ENCODE results near the gene NUCB1. TPM values are rescaled to one million over a fixed set of nuclear protein-coding genes. Genes with fewer than 3 reads are reported as not detected.

Gene NUCB1
- total and polyA plus RNA-seq, 8 donors: 60.9 to 136 (median 96.3) TPM

GRCh38 chr19:48856921-48857320 is 43.2 kb upstream of the NUCB1 start:
- no peak for ATAC-seq
- WGBS, 2 donors: 95 to 96% methylated on average over 6 of the region's 6 CpGs
- no peaks in the 10 kb centered on the region for H3K4me1 ChIP-seq

DNA sequence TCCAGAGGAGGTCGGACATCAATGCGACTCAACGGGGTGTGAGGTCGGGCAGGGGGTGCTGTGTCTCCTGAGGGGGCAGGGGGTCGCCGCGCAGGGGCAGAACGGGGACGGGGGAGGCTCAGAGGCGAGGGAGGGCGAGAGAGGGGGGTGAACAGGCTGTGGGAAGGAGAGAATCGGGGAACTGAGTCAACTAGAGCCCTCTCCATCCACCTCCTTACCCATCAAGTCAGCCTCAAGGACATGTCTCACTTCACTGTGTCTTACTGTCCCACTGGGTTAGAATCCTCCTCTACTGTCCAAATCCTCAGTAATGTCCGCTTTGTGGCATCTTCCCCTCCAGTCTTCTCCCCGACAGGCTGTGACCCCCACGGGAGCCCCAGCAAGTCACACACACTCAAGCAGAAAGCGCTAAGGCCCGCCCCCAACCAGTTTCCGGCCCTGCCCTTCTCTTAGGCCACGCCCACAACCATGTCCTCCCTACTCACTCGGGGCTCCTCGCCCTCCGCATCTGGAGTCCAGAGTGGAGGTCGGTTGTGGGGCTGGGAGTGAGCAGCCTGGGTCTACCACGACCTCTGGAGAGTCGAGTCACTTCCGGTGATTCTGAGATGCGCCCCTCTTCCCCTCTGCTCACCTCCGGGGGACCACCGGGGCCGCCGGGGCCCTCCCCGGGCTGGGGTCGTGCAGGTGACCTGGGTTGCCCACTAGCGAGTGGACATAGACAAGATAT is 41.0 kb upstream of the NUCB1 start:
- peak; percentile 78 to 86 (median 82) for ATAC-seq
- WGBS, 2 donors: 28 to 38% methylated on average over 33 to 34 of the region's 34 CpGs
- Histone ChIP-seq H3K4me3 (peak overlapping the region in 3 of 4 donors; percentile 10 to 40 (median 35)), H3K27ac (peak overlapping the region; percentile 17 to 83 (median 52)), H3K27me3 (no peaks in the 10 kb centered on the region), H3K4me1 (no peaks in the 10 kb centered on the region), H3K9me3 (no peaks in the 10 kb centered on the region), H3K36me3 (no peaks in the 10 kb centered on the region)
- intact Hi-C loops (cut with DNase I): no loop called here
- no peak for FAIRE-seq
- TF ChIP-seq, protein P1, sequence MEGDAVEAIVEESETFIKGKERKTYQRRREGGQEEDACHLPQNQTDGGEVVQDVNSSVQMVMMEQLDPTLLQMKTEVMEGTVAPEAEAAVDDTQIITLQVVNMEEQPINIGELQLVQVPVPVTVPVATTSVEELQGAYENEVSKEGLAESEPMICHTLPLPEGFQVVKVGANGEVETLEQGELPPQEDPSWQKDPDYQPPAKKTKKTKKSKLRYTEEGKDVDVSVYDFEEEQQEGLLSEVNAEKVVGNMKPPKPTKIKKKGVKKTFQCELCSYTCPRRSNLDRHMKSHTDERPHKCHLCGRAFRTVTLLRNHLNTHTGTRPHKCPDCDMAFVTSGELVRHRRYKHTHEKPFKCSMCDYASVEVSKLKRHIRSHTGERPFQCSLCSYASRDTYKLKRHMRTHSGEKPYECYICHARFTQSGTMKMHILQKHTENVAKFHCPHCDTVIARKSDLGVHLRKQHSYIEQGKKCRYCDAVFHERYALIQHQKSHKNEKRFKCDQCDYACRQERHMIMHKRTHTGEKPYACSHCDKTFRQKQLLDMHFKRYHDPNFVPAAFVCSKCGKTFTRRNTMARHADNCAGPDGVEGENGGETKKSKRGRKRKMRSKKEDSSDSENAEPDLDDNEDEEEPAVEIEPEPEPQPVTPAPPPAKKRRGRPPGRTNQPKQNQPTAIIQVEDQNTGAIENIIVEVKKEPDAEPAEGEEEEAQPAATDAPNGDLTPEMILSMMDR (IDR thresholded peaks at IDR 0.05): no peak
- peak; percentile 68 to 88 (median 80) for DNase-seq

More at GRCh38 chr19:48856921-48857320, 43.2 kb upstream of the NUCB1 start:
- H3K27me3 ChIP-seq: no peaks in the 10 kb centered on the region
- no peaks in the 10 kb centered on the region for H3K9me3 ChIP-seq
- FAIRE-seq (no peak), DNase-seq (no peak)
- H3K36me3 ChIP-seq: no peaks in the 10 kb centered on the region
- intact Hi-C loops (cut with DNase I): no loop called here
- TF ChIP-seq, protein P1 (IDR thresholded peaks at IDR 0.05): no peak
- H3K27ac ChIP-seq: no peak overlapping the region
- no peak overlapping the region for H3K4me3 ChIP-seq

DNA sequence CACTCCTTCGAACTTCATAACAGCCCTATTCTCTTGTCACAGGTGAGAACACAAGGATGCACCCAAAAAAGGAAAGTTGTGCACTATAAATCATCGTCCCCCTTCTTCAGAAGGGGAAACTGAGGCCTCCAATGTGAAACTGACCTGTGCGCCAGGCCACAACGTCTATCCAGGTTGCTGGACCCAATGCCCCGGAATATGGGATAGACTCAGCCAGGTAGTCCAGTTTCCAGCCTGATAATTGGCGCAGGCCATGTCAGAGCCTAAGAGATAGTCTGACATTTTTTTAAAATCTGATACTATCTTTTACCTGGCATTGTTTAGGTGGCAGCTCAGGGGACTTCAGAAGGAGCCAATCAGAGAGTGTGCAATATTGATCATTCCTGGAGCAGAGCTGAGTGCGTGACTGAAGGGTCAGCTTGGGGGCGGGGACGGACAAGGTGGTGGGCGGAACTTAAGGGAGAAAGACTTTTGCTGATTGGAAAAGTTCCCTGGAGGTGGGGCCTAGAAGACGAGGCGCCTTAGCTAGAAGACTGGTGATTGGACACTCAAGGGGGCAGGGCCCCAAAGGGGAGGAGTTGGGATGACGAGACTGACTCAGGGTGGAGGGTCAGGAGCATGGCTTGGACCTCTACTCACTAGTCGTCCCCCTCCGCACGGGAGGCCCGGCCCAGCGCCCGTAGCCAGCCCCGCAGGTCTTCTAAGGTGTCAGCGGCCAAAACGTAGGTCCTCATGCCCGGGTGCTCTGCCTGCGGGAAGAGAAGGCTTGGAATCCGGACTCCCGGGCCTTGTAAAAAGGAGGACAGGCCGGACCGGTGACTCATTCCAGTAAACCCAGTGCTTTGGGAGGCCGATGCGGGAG is 40.2 kb upstream of the NUCB1 start:
- ATAC-seq (peak; percentile 82 to 88 (median 87)), DNase-seq (peak; percentile 73 to 94 (median 92)), FAIRE-seq (no peak)
- no peaks in the 10 kb centered on the region for H3K4me1 ChIP-seq
- intact Hi-C loops (cut with DNase I): no loop called here
- TF ChIP-seq, protein P1 (IDR thresholded peaks at IDR 0.05): no peak
- 48 to 60% methylated on average over 30 of the region's 30 CpGs for WGBS, 2 donors
- H3K27me3 ChIP-seq: no peaks in the 10 kb centered on the region
- no peaks in the 10 kb centered on the region for H3K36me3 ChIP-seq
- peak overlapping the region in 3 of 4 donors; percentile 20 to 40 (median 38) for H3K4me3 ChIP-seq
- no peaks in the 10 kb centered on the region for H3K9me3 ChIP-seq
- peak overlapping the region; percentile 49 to 83 (median 72) for H3K27ac ChIP-seq

DNA sequence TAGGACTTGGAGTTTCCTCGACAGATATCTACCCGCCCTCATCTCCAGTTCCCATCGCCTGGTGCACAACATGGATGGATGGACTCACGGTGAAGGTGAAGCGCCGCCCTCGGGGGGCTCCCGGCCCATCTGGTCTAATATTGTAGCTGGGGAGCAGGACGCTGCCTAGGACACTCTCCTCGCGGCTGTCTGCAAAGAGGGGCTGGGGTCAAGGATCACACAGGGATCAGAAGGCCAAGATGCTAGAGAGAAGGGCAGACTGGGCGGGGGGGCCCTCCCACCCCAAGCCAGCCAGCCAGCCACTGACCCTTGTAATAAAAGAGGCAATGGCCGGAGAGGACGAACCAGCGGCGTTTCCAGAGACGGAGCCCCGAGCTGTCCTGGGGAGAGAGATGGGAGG is 38.8 kb upstream of the NUCB1 start:
- intact Hi-C loops (cut with DNase I): no loop called here

More for the DNA sequence above, 38.8 kb upstream of the NUCB1 start:
- Histone ChIP-seq H3K36me3 (no peaks in the 10 kb centered on the region), H3K27me3 (no peaks in the 10 kb centered on the region), H3K9me3 (no peaks in the 10 kb centered on the region), H3K27ac (no peak overlapping the region), H3K4me3 (no peak overlapping the region), H3K4me1 (no peaks in the 10 kb centered on the region)
- ATAC-seq: no peak
- 81 to 92% methylated on average over 18 of the region's 18 CpGs for WGBS, 2 donors
- no peak for FAIRE-seq
- TF ChIP-seq, protein P1 (IDR thresholded peaks at IDR 0.05): no peak
- peak in 1 of 6 donors; percentile 38 for DNase-seq
